GM23338 (cell line): ENCODE data around the gene TICAM2. TPM values are rescaled to one million over a fixed set of nuclear protein-coding genes. Genes with fewer than 3 reads are reported as not detected.

Experiments
- ATAC-seq: fragments of 200-7000 bp; cut with Tn5 transposase; 3 replicates; pipeline ENCODE4 v1.9.1; 2020
- DNase-seq: peaks from one replicate; pipeline ENCODE4 v3.0.0-alpha.2; 2015; ENCODE audit warnings: low spot score
- H2AFZ ChIP-seq: fragments of 200-600 bp; sonication (generic); 2 replicates; pipeline ENCODE4 v1.8.0; 2016; ENCODE audit warnings: antibody characterized with exemption, mild to moderate bottlenecking, moderate library complexity
- H3F3A ChIP-seq: fragments of 200-600 bp; sonication (generic); replicated peaks from 2 replicates; pipeline ENCODE4 v1.8.0; 2017; ENCODE audit warnings: antibody characterized with exemption, mixed run types, low read depth
- H3K27ac ChIP-seq: fragments of 200-600 bp; sonication (generic); 2 replicates; pipeline ENCODE4 v1.6.1; 2016; ENCODE audit warnings: low read depth
- H3K27me3 ChIP-seq: fragments of 200-600 bp; sonication (generic); 2 replicates; pipeline ENCODE4 v1.8.0; 2016; ENCODE audit warnings: mild to moderate bottlenecking, mixed run types, moderate library complexity; ENCODE audit not compliant: insufficient read depth
- H3K36me3 ChIP-seq: fragments of 200-600 bp; sonication (generic); 2 replicates; pipeline ENCODE4 v1.8.0; 2016; ENCODE audit warnings: mild to moderate bottlenecking; ENCODE audit not compliant: insufficient read depth
- H3K4me1 ChIP-seq: fragments of 200-600 bp; sonication (generic); 2 replicates; pipeline ENCODE4 v1.8.0; 2016; ENCODE audit warnings: mild to moderate bottlenecking, moderate library complexity; ENCODE audit not compliant: insufficient read depth
- H3K4me2 ChIP-seq: fragments of 200-600 bp; sonication (generic); 2 replicates; pipeline ENCODE4 v1.7.1; 2017; ENCODE audit warnings: mixed run types
- H3K4me3 ChIP-seq: fragments of 200-600 bp; sonication (generic); 2 replicates; pipeline ENCODE4 v1.6.1; 2016; ENCODE audit warnings: mixed run types
- H3K79me2 ChIP-seq: fragments of 200-600 bp; sonication (generic); replicated peaks from 2 replicates; pipeline ENCODE4 v1.8.0; 2017; ENCODE audit warnings: mild to moderate bottlenecking; ENCODE audit not compliant: insufficient read depth
- H3K9me2 ChIP-seq: fragments of 200-600 bp; sonication (generic); 2 replicates; pipeline ENCODE4 v1.8.0; 2017; ENCODE audit not compliant: insufficient read depth
- H4K20me1 ChIP-seq: fragments of 200-600 bp; sonication (generic); replicated peaks from 2 replicates; pipeline ENCODE4 v1.8.0; 2017; ENCODE audit warnings: mild to moderate bottlenecking; ENCODE audit not compliant: insufficient read depth
- H3K27ac Mint-ChIP-seq: 2 replicates; pipeline ENCODE4 v1.8.0; 2020; ENCODE audit warnings: inconsistent platforms, mild to moderate bottlenecking, moderate library complexity, mixed read lengths
- H3K27me3 Mint-ChIP-seq: 3 replicates; pipeline ENCODE4 v1.8.0; 2022; ENCODE audit warnings: low read depth, mild to moderate bottlenecking, moderate library complexity, mixed read lengths, inconsistent platforms; ENCODE audit not compliant: insufficient read depth, poor library complexity
- H3K36me3 Mint-ChIP-seq: 3 replicates; pipeline ENCODE4 v1.8.0; 2021; ENCODE audit warnings: low read depth, mild to moderate bottlenecking, inconsistent platforms, moderate library complexity, mixed read lengths
- H3K4me1 Mint-ChIP-seq: 3 replicates; pipeline ENCODE4 v1.8.0; 2020; ENCODE audit warnings: mild to moderate bottlenecking, inconsistent platforms, mixed read lengths
- H3K4me3 Mint-ChIP-seq: 3 replicates; pipeline ENCODE4 v1.8.0; 2021; ENCODE audit warnings: moderate library complexity, mild to moderate bottlenecking, inconsistent platforms, mixed read lengths
- H3K9me3 Mint-ChIP-seq: 3 replicates; pipeline ENCODE4 v1.8.0; 2020; ENCODE audit warnings: moderate library complexity, mild to moderate bottlenecking, inconsistent platforms, mixed read lengths
- EZH2 ChIP-seq: fragments of 200-600 bp; sonication (generic); IDR thresholded peaks from one replicate; pipeline ENCODE4 v1.8.0; 2017; ENCODE audit warnings: antibody characterized with exemption, mild to moderate bottlenecking, low read depth; ENCODE audit not compliant: unreplicated experiment
- EZH2phosphoT487 ChIP-seq: fragments of 200-600 bp; sonication (generic); IDR thresholded peaks from one replicate; pipeline ENCODE4 v1.8.1; 2018; ENCODE audit warnings: antibody characterized with exemption; ENCODE audit not compliant: unreplicated experiment
- JUNB ChIP-seq: IDR thresholded peaks from one replicate; pipeline ENCODE4 v1.6.1; 2016; ENCODE audit warnings: antibody characterized with exemption; ENCODE audit not compliant: unreplicated experiment
- NANOG ChIP-seq: IDR thresholded peaks from 2 replicates; pipeline ENCODE4 v1.6.1; 2016; ENCODE audit warnings: antibody characterized with exemption, borderline replicate concordance
- REST ChIP-seq: IDR thresholded peaks from one replicate; pipeline ENCODE4 v1.6.1; 2018; ENCODE audit warnings: antibody characterized with exemption; ENCODE audit not compliant: unreplicated experiment
- STAT1 ChIP-seq: IDR thresholded peaks from one replicate; pipeline ENCODE4 v1.6.1; 2016; ENCODE audit warnings: antibody characterized with exemption; ENCODE audit not compliant: unreplicated experiment
- ZNF114 ChIP-seq: fragments of 250-450 bp; sonication (Bioruptor Pico); IDR thresholded peaks from 2 replicates; pipeline ENCODE4 v1.5.0; 2020; ENCODE audit warnings: mild to moderate bottlenecking, moderate library complexity
- ZNF462 ChIP-seq: fragments of 250-450 bp; sonication (Bioruptor Pico); IDR thresholded peaks from 2 replicates; pipeline ENCODE4 v1.5.0; 2020; ENCODE audit warnings: mild to moderate bottlenecking, moderate library complexity
- polyA plus RNA-seq: library from polyadenylated mRNA; unstranded; fragments of >200 nt; fragmentation: Nextera tagmentation; extraction: Ambion mirVana; gene quantifications from 2 replicates; pipeline ENCODE4 v1.2.1, GENCODE V29; 2016
- total RNA-seq: library from RNA; depleted of rRNA; stranded (reverse); fragments of >200 nt; shearing (Covaris generic); gene quantifications from 2 replicates; pipeline ENCODE4 v1.2.3, GENCODE V29; 2014

TICAM2 gene
- total and polyA plus RNA-seq, 2 experiments from 2014 or later, result 1.0 TPM; not detected in 1

DNA sequence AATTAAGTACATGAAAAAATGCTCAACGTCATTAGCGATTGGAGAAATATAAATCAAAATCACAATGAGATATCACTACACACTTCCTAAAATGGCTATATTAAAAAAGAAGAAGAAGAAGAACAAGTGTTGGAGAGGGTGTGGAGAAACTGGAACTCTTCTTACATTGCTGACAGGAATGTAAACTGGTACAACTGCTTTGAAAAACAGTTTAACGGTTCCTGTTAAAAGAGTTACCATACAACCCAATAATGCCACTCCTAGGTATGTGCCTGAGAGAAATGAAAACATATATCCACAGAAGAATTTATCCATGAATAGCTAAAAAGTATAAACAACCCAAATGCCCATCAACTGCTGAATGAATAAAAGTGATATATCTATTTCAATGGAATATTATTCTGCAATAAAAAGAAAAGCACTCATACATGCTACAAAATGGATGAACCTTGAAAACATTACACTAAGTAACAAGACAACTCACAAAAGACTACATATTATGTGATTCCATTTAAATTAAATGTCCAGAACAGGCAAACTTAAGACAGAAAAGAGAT is 66.7 kb downstream of the TICAM2 start (continued):
- TF ChIP-seq REST (no peak), JUNB (no peak), EZH2 (no peak)

DNA sequence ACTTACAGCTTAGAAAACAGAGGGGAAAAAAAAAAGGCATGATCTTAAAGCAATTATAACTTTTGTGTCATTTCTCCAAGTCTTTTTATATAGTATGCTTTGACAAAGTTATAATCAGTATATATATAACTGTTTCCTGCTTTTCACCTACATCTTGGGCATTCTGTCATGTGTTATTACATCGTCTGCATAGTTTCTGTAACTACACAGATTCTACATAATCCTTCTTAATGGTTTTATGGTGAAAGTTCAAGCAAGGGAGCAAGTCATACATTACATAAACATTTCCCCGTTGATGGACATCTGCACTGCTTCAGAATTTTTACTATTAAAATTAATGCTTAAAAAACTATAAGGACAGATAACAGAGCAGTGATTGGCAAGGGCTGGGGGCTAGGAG is 69.8 kb downstream of the TICAM2 start:
- ATAC-seq, result no peak

More for the DNA sequence above, 69.8 kb downstream of the TICAM2 start:
- H2AFZ ChIP-seq, result no peak overlapping the region
- no peak overlapping the region for H3K27ac Mint-ChIP-seq
- no peak overlapping the region for H3K4me3 Mint-ChIP-seq
- peaks cover 26% of the 10 kb centered on the region for H3K36me3 Mint-ChIP-seq
- H3K27me3 Mint-ChIP-seq, result no peaks in the 10 kb centered on the region
- no peak for TF ChIP-seq JUNB
- TF ChIP-seq NANOG, result no peak
- no peak for TF ChIP-seq EZH2phosphoT487
- TF ChIP-seq ZNF462, result no peak
- TF ChIP-seq STAT1, result no peak
- no peak for TF ChIP-seq ZNF114 (CRISPR knock-in tag)
- H3K79me2 ChIP-seq, result peaks cover 100% of the 10 kb centered on the region
- no peaks in the 10 kb centered on the region for H3F3A ChIP-seq
- H3K36me3 ChIP-seq, result no peaks in the 10 kb centered on the region; the same call in 1 of the 2 replicates
- H3K4me1 Mint-ChIP-seq, result peaks cover 31% of the 10 kb centered on the region
- H3K27me3 ChIP-seq, result no peaks in the 10 kb centered on the region
- H4K20me1 ChIP-seq, result peaks cover 13% of the 10 kb centered on the region
- H3K4me1 ChIP-seq, result peaks cover 3% of the 10 kb centered on the region; the same call in 1 of the 2 replicates
- no peak overlapping the region for H3K4me3 ChIP-seq
- no peaks in the 10 kb centered on the region for H3K9me2 ChIP-seq
- H3K4me2 ChIP-seq, result no peak overlapping the region
- H3K27ac ChIP-seq, result no peak overlapping the region; the same call in 1 of the 2 replicates
- no peaks in the 10 kb centered on the region for H3K9me3 Mint-ChIP-seq
- no peak for DNase-seq
